ENCODE measurements around the gene AKR1C2.

- TF ChIP-seq EZH2 (IDR thresholded peaks at IDR 0.05; ENCODE audit: borderline replicate concordance, insufficient read depth, low read depth, low read length, poor library complexity, severe bottlenecking) (no peak), CTCF (IDR thresholded peaks at IDR 0.05) (no peak)
These were observed 18.6 kb downstream of the AKR1C2 start for GRCh38 chr10:4984971-4985594.
